ENCODE data around the gene C1QB. TPM values are rescaled to one million over a fixed set of nuclear protein-coding genes. Genes with fewer than 3 reads are reported as not detected.

The C1QB gene
- total RNA-seq, 1 experiment from 2014 or later: 0.33 TPM

DNA sequence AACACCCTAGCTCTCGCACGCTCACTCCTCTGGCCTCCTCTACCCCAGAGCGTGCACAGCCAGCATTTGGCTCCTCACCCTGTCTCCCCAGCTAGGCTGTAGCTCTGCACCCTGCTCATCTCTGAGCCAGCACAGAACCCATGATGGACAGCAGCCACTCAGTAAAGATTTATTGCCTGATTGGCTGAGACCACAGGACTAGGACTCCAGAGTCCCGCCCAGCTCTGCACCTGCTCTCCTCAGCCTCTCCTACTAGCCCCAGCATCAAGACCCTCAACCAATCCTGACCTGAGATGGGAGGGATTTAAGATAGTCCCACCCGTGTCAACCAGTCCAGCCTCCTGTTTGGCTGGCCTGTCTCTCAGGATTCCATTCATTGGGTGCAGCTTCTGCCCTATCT lies 9.3 kb downstream of the C1QB start:
- BruUV-seq (replicated peaks): no TSS peak
- TF ChIP-seq SIN3A (IDR thresholded peaks at IDR 0.05; ENCODE audit: borderline replicate concordance, insufficient read depth, low read depth, low read length) (no peak), TCF7L2 (IDR thresholded peaks at IDR 0.05; ENCODE audit: low read depth, low read length) (no peak), POLR2AphosphoS5 (IDR thresholded peaks at IDR 0.05; ENCODE audit: low read depth, low read length) (no peak), CTCF (IDR thresholded peaks at IDR 0.05) (no peak)
- TF ChIP-seq, protein P1, sequence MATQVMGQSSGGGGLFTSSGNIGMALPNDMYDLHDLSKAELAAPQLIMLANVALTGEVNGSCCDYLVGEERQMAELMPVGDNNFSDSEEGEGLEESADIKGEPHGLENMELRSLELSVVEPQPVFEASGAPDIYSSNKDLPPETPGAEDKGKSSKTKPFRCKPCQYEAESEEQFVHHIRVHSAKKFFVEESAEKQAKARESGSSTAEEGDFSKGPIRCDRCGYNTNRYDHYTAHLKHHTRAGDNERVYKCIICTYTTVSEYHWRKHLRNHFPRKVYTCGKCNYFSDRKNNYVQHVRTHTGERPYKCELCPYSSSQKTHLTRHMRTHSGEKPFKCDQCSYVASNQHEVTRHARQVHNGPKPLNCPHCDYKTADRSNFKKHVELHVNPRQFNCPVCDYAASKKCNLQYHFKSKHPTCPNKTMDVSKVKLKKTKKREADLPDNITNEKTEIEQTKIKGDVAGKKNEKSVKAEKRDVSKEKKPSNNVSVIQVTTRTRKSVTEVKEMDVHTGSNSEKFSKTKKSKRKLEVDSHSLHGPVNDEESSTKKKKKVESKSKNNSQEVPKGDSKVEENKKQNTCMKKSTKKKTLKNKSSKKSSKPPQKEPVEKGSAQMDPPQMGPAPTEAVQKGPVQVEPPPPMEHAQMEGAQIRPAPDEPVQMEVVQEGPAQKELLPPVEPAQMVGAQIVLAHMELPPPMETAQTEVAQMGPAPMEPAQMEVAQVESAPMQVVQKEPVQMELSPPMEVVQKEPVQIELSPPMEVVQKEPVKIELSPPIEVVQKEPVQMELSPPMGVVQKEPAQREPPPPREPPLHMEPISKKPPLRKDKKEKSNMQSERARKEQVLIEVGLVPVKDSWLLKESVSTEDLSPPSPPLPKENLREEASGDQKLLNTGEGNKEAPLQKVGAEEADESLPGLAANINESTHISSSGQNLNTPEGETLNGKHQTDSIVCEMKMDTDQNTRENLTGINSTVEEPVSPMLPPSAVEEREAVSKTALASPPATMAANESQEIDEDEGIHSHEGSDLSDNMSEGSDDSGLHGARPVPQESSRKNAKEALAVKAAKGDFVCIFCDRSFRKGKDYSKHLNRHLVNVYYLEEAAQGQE (IDR thresholded peaks at IDR 0.05; ENCODE audit: insufficient read depth in 1 of 2, low read depth in 2 of 2, low read length in 1 of 2): no peak
- no peaks in the 10 kb centered on the region; the same call in 1 of the 2 replicates for H3K4me1 ChIP-seq (ENCODE audit: control insufficient read depth, insufficient read depth, low read length)
- H3K4me3 ChIP-seq (ENCODE audit: low read depth in 2 of 2, low read length in 2 of 2): no peak overlapping the region
- in situ Hi-C loops (cut with HindIII; ENCODE audit: low pct_unique_long_range_greater_than_20kb, low sequenced_read_pairs): no loop called here
- ATAC-seq: peak; percentile 41
- DNase-seq (ENCODE audit: low read depth, low spot score): no peak
- ChIA-PET POLR2A (no interaction called here), CTCF (interaction anchor here (0.6 kb wide), 1 partner anchor 8 kb away, joined by 3 read pairs; no protein-coding TSS in a partner anchor)
- no peak overlapping the region for H3K27ac ChIP-seq (ENCODE audit: low read length)
- no peaks in the 10 kb centered on the region for H3K27me3 ChIP-seq (ENCODE audit: control insufficient read depth, insufficient read depth, low read length)
- intact Hi-C loops (cut with micrococcal nuclease; ENCODE audit: unreplicated experiment): no loop called here
- no peaks in the 10 kb centered on the region for H3K9me3 ChIP-seq (ENCODE audit: control insufficient read depth, insufficient read depth, low read depth, low read length)
- no peaks in the 10 kb centered on the region for H3K36me3 ChIP-seq (ENCODE audit: control insufficient read depth, insufficient read depth, low read length)

DNA sequence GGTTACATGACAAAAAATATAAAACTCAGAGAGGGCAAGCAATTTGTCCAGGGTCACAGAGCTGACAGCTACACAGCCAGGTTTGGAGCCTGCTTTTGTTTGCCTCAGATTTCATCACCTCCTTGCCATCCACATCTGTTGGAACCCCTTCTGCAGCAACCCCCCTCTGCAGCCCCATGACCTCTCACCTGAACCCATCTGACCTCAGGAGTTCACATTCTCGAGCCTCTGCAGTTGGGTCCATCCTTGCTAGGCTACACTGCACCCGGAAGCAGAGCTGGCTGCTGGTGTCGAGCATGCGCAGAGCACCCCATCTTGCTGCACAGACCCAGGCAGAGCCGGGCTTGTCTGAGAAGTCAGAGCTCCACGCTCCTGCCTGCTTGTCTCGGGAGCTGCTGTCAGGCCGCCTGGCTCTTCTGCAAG lies 10.0 kb downstream of the C1QB start:
- Histone ChIP-seq H3K27me3 (ENCODE audit: control insufficient read depth, insufficient read depth, low read length) (no peaks in the 10 kb centered on the region), H3K9me3 (ENCODE audit: control insufficient read depth, insufficient read depth, low read depth, low read length) (no peaks in the 10 kb centered on the region), H3K36me3 (ENCODE audit: control insufficient read depth, insufficient read depth, low read length) (no peaks in the 10 kb centered on the region), H3K4me1 (ENCODE audit: control insufficient read depth, insufficient read depth, low read length) (no peaks in the 10 kb centered on the region; the same call in 1 of the 2 replicates), H3K27ac (ENCODE audit: low read length) (no peak overlapping the region), H3K4me3 (ENCODE audit: low read depth in 2 of 2, low read length in 2 of 2) (no peak overlapping the region)
- DNase-seq (ENCODE audit: low read depth, low spot score): no peak
- no TSS peak for BruUV-seq (replicated peaks)
- in situ Hi-C loops (cut with HindIII; ENCODE audit: low pct_unique_long_range_greater_than_20kb, low sequenced_read_pairs): no loop called here
- TF ChIP-seq CTCF (IDR thresholded peaks at IDR 0.05): no peak
- TF ChIP-seq, protein P1 (IDR thresholded peaks at IDR 0.05; ENCODE audit: insufficient read depth in 1 of 2, low read depth in 2 of 2, low read length in 1 of 2): no peak
- no peak for TF ChIP-seq SIN3A (IDR thresholded peaks at IDR 0.05; ENCODE audit: borderline replicate concordance, insufficient read depth, low read depth, low read length)
- TF ChIP-seq TCF7L2 (IDR thresholded peaks at IDR 0.05; ENCODE audit: low read depth, low read length): no peak
- TF ChIP-seq POLR2AphosphoS5 (IDR thresholded peaks at IDR 0.05; ENCODE audit: low read depth, low read length): no peak
- no peak for ATAC-seq
- intact Hi-C loops (cut with micrococcal nuclease; ENCODE audit: unreplicated experiment): no loop called here
- CTCF ChIA-PET: interaction anchor here (0.7 kb wide), 1 partner anchor 202 kb away, joined by 5 read pairs; no protein-coding TSS in a partner anchor
- POLR2A ChIA-PET: no interaction called here

Data from Panc1 (cell line).